ENCODE data around the gene LOXL1. TPM values are rescaled to one million over a fixed set of nuclear protein-coding genes. Genes with fewer than 3 reads are reported as not detected.

Gene LOXL1
- total and polyA plus RNA-seq, 3 donors from 2014 or later, result 13.9 to 56.8 (median 14.9) TPM

DNA sequence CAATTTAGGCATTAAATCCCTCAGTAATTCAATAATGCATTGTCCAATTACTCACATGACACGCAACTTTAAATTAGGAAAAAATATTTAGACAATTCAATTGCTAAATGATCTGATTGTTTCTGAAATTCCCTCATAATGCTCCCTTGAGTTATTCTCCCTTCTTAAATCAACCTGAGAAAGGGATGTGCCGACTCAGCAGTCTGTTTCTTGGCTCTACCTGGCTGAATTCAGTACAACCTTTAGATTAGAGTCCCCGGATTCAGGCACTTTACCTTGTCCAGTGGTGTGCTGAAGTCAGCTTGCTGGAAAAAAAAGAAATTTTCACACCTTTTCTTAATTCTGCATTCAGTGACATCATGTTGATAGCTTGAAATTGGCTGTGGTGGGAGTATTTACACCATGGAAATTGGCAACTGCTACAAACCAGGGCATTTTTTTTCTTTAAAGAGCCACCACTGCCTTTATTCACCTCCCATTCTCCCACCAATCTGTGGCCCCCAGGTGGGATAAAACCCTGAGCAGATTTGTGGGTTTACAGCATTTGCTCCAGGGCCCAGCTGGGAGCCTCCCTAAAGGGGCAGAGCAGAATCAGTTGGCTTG, 20.9 kb upstream of the LOXL1 start:
- Histone ChIP-seq H3K27ac (no peak overlapping the region), H3K4me1 (no peaks in the 10 kb centered on the region), H3K9me3 (no peaks in the 10 kb centered on the region), H3K4me3 (no peak overlapping the region), H3K36me3 (ENCODE audit: low read depth, missing control alignments) (no peaks in the 10 kb centered on the region), H3K27me3 (no peaks in the 10 kb centered on the region)
- no peak for TF ChIP-seq POLR2A (IDR thresholded peaks at IDR 0.05)
- TF ChIP-seq, protein P1, sequence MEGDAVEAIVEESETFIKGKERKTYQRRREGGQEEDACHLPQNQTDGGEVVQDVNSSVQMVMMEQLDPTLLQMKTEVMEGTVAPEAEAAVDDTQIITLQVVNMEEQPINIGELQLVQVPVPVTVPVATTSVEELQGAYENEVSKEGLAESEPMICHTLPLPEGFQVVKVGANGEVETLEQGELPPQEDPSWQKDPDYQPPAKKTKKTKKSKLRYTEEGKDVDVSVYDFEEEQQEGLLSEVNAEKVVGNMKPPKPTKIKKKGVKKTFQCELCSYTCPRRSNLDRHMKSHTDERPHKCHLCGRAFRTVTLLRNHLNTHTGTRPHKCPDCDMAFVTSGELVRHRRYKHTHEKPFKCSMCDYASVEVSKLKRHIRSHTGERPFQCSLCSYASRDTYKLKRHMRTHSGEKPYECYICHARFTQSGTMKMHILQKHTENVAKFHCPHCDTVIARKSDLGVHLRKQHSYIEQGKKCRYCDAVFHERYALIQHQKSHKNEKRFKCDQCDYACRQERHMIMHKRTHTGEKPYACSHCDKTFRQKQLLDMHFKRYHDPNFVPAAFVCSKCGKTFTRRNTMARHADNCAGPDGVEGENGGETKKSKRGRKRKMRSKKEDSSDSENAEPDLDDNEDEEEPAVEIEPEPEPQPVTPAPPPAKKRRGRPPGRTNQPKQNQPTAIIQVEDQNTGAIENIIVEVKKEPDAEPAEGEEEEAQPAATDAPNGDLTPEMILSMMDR (IDR thresholded peaks at IDR 0.05), result no peak
- no peak for DNase-seq
- intact Hi-C loops (cut with DNase I; ENCODE audit: low total_unique reads), result no loop called here
- 90 to 95% methylated on average over 3 of the region's 3 CpGs for WGBS, 2 donors

DNA sequence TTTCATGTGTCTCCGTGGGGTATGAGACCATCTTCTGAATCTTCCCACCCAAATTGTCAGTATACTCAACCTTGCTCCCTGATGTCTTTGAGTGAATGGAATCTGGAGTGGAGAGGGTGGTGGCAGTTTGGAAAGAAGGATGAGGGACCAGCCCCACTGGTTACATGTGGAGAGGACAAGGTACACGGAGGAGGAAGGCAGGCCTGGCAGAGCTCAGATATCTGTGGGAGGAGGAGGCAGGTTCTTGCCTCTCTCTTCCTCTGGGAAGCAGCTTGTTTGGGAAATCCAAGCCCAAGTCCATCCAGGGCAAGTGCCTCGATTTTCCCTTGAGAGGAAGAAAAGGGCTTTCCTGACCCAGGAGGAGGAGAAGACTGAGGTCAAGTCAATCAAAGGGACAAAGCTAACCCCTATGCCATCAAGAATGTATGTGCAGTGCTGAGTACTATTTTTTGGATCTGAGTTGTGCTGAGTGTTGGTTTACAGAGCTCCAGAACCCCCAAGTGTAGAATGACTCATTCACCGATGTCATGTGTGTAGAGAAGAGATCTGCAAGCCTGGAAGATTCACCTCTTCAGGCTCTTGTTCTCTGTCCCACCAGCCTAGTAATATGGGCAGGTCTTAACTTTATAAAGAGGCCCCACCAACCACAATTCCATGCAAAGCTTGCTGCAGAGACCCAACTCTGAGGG, 19.8 kb upstream of the LOXL1 start:
- Histone ChIP-seq H3K9me3 (no peaks in the 10 kb centered on the region), H3K4me3 (no peak overlapping the region), H3K27me3 (no peaks in the 10 kb centered on the region), H3K36me3 (ENCODE audit: low read depth, missing control alignments) (no peaks in the 10 kb centered on the region), H3K27ac (no peak overlapping the region), H3K4me1 (no peaks in the 10 kb centered on the region)
- DNase-seq, result no peak
- intact Hi-C loops (cut with DNase I; ENCODE audit: low total_unique reads), result no loop called here
- TF ChIP-seq POLR2A (IDR thresholded peaks at IDR 0.05), result no peak
- TF ChIP-seq, protein P1 (IDR thresholded peaks at IDR 0.05), result no peak
- WGBS, 2 donors, result 79 to 81% methylated on average over 4 of the region's 4 CpGs

DNA sequence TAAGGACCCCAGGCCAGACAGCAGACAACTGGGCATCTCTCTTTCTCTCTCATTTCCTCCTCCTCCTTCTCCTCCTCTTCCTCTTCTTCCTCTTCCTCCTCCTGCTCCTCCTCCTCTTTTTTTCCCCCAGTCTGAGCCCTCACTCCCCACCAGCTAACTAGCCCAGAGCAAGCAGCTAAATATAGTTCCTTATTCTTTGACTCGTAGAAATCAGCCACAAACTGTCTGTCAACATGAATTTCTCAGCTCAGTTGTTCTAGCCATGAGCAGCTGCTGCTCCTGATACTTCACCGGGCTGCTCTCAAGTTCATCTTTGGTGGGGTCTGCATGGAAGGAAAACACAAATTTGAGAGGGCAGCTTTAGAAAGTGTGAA, 19.2 kb upstream of the LOXL1 start:
- DNase-seq, result no peak
- WGBS, 2 donors, result 82 to 89% methylated on average over 2 of the region's 2 CpGs
- intact Hi-C loops (cut with DNase I; ENCODE audit: low total_unique reads), result no loop called here

DNA sequence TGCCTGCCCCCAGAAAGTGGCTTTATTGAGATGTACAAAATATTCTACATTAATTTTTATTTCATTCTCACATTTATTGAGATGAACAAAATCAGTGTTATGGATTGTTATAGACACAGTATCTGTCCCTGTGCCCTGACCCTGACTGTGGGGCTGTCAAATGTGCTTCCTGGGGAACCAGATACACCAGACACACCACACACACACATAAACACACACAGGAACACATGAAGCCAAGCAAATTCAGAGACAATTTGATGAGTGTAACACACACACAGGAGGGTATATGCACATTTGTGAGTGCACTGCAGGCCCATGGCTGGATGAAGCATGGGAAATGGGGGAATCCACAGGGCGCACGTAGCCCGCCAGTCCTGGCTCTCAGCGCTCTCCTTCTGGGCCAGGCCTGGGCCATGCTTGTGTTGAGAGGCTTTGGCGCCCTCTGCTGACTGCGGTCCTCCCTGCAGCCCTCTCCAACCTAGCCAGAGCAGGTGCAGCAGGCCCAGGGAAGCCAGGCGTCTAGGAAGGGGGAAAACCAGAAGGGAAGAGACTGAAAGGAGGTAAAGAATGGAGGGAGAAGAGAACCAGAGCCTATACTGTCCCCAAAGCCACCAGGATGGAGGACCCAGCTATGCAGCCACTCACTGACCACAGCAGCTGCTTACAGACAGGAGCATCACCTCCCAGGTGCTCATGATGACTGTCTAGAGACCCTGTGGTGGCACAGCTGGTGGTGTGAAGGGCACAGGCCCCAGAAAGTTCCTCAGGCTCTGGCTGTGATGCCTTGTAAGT, 18.0 kb upstream of the LOXL1 start:
- TF ChIP-seq, protein P1 (IDR thresholded peaks at IDR 0.05), result peak; percentile 68 to 84 (median 75)
- TF ChIP-seq POLR2A (IDR thresholded peaks at IDR 0.05), result no peak
- H3K4me1 ChIP-seq, result no peaks in the 10 kb centered on the region
- no peak overlapping the region for H3K27ac ChIP-seq
- H3K9me3 ChIP-seq, result no peaks in the 10 kb centered on the region
- intact Hi-C loops (cut with DNase I; ENCODE audit: low total_unique reads), result no loop called here
- H3K36me3 ChIP-seq (ENCODE audit: low read depth, missing control alignments), result no peaks in the 10 kb centered on the region
- H3K4me3 ChIP-seq, result no peak overlapping the region
- WGBS, 2 donors, result 10 to 17% methylated on average over 7 of the region's 7 CpGs
- DNase-seq, result peak; percentile 93
- no peaks in the 10 kb centered on the region for H3K27me3 ChIP-seq

More for the DNA sequence above, 19.2 kb upstream of the LOXL1 start:
- no peak for TF ChIP-seq POLR2A (IDR thresholded peaks at IDR 0.05)
- TF ChIP-seq, protein P1 (IDR thresholded peaks at IDR 0.05), result no peak
- Histone ChIP-seq H3K9me3 (no peaks in the 10 kb centered on the region), H3K36me3 (ENCODE audit: low read depth, missing control alignments) (no peaks in the 10 kb centered on the region), H3K27me3 (no peaks in the 10 kb centered on the region), H3K27ac (no peak overlapping the region), H3K4me1 (no peaks in the 10 kb centered on the region), H3K4me3 (no peak overlapping the region)

Data from testis (tissue), 3 donors.